H1 (cell line): ENCODE results near the gene ZNFX1. TPM values are rescaled to one million over a fixed set of nuclear protein-coding genes. Genes with fewer than 3 reads are reported as not detected.

Source experiments
- CTBP2 ChIP-seq: IDR thresholded peaks from 2 replicates; pipeline ENCODE4 v1.7.0; 2011; ENCODE audit warnings: borderline replicate concordance, mild to moderate bottlenecking, moderate library complexity, mixed read lengths, low read length; ENCODE audit not compliant: insufficient read depth, insufficient read length
- SP2 ChIP-seq: IDR thresholded peaks from 2 replicates; pipeline ENCODE4 v1.6.1; 2012; ENCODE audit warnings: mild to moderate bottlenecking, low read length, inconsistent platforms
- polyA plus RNA-seq, 7 experiments: library from polyadenylated mRNA; depleted of rRNA in 3 of 7; stranded (reverse) in 5 of 7; unstranded in 2 of 7; fragments of >200 nt in 5 of 7; fragments of 200-250 nt in 2 of 7; gene quantifications; 1 replicate in 5 of 7; 2 replicates in 1 of 7; 4 replicates in 1 of 7; pipeline versions ENCODE4 v1.2.1 to v1.2.3, GENCODE V29; 2011 to 2013; ENCODE audit warnings: missing spikeins in 2 of 7, mixed read lengths in 2 of 7
- total RNA-seq: library from RNA; stranded (reverse); fragmentation: NEBNext Ultra II Directional; extraction: Animal tissue kit (Norgen Biotek cat#: 25700); gene quantifications from 2 replicates; pipeline ENCODE4 v1.2.1, GENCODE V29; 2021

Gene ZNFX1
- total and polyA plus RNA-seq, 2 of the 8 experiments (the other 6 are each of a cell fraction or from before 2014, with no cell fraction given), result 3.1 to 11.3 TPM

GRCh38 chr20:49288784-49289696 lies 11.2 kb upstream of the ZNFX1 start (continued):
- TF ChIP-seq CTBP2 (no peak), SP2 (no peak)
